ENCODE measurements around the gene MRPS10. TPM values are rescaled to one million over a fixed set of nuclear protein-coding genes. Genes with fewer than 3 reads are reported as not detected.

The MRPS10 gene
- polyA plus RNA-seq, 1 of the 3 experiments (the other 2 are of a cell fraction), result 29.8 TPM

- CTCF ChIA-PET, result interaction anchor here (0.8 to 1.2 kb wide), 2 partner anchors 9 to 306 kb away, joined by 3 read pairs; no protein-coding TSS in a partner anchor
- WGBS (ENCODE audit: low lambda C conversion rate), result 97% methylated on average over 5 of the region's 5 CpGs
Observed at GRCh38 chr6:42241915-42242314, 24.3 kb upstream of the MRPS10 start.

More at GRCh38 chr6:42241915-42242314, 24.3 kb upstream of the MRPS10 start:
- H3F3A ChIP-seq (replicated peaks; ENCODE audit: insufficient read depth), result no peaks in the 10 kb centered on the region
- no peaks in the 10 kb centered on the region; the same call in 1 of the 2 replicates for H3K79me2 ChIP-seq (ENCODE audit: insufficient read depth)
- peaks cover 26 to 29% of the 10 kb centered on the region in 2 experiments for H3K36me3 ChIP-seq (replicated peaks in 1 of 2; ENCODE audit: control insufficient read depth in 1 of 2, insufficient read depth in 2 of 2, low read length in 1 of 2)
- H3K27ac ChIP-seq (ENCODE audit: low read depth in 2 of 2, low read length in 1 of 2), result no peak overlapping the region
- H3K4me3 ChIP-seq (ENCODE audit: low read depth in 2 of 2, low read length in 1 of 2), result no peak overlapping the region
- no peaks in the 10 kb centered on the region for H3K9me2 ChIP-seq
- H2AFZ ChIP-seq (ENCODE audit: low read depth), result no peak overlapping the region
- no peak overlapping the region for H3K4me2 ChIP-seq
- POLR2A ChIA-PET, result no interaction called here
- no peaks in the 10 kb centered on the region for H3K4me1 ChIP-seq (ENCODE audit: control insufficient read depth in 1 of 2, insufficient read depth in 2 of 2, low read depth in 1 of 2, low read length in 1 of 2)
- no peak for TF ChIP-seq CTCF (IDR thresholded peaks at IDR 0.05)
- TF ChIP-seq MAX (IDR thresholded peaks at IDR 0.05; ENCODE audit: low read depth), result no peak
- TF ChIP-seq RAD21 (IDR thresholded peaks at IDR 0.05; ENCODE audit: low read length), result no peak
- TF ChIP-seq FOXJ3 (CRISPR knock-in tag; IDR thresholded peaks at IDR 0.05), result no peak
- TF ChIP-seq ELF1 (IDR thresholded peaks at IDR 0.05), result no peak
- TF ChIP-seq USF2 (IDR thresholded peaks at IDR 0.05; ENCODE audit: borderline replicate concordance, low read depth, low read length), result no peak
- TF ChIP-seq TEAD4 (IDR thresholded peaks at IDR 0.05; ENCODE audit: borderline replicate concordance, insufficient read depth), result no peak
- TF ChIP-seq PBX3 (IDR thresholded peaks at IDR 0.05), result no peak
- TF ChIP-seq ZBTB33 (IDR thresholded peaks at IDR 0.05; ENCODE audit: borderline replicate concordance, low read depth), result no peak
- TF ChIP-seq GABPA (IDR thresholded peaks at IDR 0.05; ENCODE audit: low read depth), result no peak
- no peak for TF ChIP-seq CHD2 (IDR thresholded peaks at IDR 0.05; ENCODE audit: low read length, partially characterized antibody)
- TF ChIP-seq EZH2phosphoT487 (IDR thresholded peaks at IDR 0.05; ENCODE audit: borderline replicate concordance, low read depth), result no peak
- H4K20me1 ChIP-seq (ENCODE audit: insufficient read depth), result no peaks in the 10 kb centered on the region
- DNase-seq, result no peak
- no peak overlapping the region for H3K9ac ChIP-seq
- H3K27me3 ChIP-seq (ENCODE audit: insufficient read depth), result no peaks in the 10 kb centered on the region
- no peaks in the 10 kb centered on the region for H3K9me3 ChIP-seq

Measured in SK-N-SH (cell line).